ENCODE results near the gene EPB41L4B.

Gene EPB41L4B

DNA sequence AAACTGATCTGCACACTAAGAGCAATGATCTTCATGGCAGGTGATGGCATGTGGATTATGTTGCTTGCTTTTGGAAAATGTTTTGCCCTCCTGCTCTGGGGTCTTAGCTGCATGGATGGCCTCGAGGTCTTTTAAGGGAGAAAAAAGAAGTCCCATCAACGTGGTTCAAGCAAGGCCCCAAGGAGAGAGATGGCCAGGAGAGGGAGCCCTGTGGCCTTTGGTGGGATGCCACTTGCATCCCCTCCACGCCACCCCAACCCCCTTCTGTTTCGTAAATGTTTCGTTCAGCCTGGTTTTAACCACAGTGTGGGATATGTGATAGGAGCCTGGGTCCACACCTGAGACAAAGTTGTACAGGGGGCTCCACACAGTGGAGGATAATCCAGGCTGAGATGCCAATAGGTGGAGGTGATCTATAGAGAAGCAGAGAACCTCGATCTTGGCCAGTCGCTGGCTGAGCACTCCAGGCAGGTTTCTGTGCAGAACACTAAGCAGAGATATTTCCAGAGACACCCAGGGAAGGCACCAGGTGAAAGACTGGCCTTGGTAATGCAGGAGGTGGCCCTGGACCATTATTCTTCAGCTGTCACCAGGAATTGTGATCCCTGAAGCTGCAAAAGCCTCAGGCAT is 128.0 kb downstream of the EPB41L4B start:
- TF ChIP-seq, protein P1, sequence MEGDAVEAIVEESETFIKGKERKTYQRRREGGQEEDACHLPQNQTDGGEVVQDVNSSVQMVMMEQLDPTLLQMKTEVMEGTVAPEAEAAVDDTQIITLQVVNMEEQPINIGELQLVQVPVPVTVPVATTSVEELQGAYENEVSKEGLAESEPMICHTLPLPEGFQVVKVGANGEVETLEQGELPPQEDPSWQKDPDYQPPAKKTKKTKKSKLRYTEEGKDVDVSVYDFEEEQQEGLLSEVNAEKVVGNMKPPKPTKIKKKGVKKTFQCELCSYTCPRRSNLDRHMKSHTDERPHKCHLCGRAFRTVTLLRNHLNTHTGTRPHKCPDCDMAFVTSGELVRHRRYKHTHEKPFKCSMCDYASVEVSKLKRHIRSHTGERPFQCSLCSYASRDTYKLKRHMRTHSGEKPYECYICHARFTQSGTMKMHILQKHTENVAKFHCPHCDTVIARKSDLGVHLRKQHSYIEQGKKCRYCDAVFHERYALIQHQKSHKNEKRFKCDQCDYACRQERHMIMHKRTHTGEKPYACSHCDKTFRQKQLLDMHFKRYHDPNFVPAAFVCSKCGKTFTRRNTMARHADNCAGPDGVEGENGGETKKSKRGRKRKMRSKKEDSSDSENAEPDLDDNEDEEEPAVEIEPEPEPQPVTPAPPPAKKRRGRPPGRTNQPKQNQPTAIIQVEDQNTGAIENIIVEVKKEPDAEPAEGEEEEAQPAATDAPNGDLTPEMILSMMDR (conservative IDR thresholded peaks at IDR 0.05; ENCODE audit: low read depth, low read length), result peak; percentile 82
- no peak for DNase-seq (ENCODE audit: low read depth)
- no peak overlapping the region for H3K4me3 ChIP-seq (ENCODE audit: low read length)

DNA sequence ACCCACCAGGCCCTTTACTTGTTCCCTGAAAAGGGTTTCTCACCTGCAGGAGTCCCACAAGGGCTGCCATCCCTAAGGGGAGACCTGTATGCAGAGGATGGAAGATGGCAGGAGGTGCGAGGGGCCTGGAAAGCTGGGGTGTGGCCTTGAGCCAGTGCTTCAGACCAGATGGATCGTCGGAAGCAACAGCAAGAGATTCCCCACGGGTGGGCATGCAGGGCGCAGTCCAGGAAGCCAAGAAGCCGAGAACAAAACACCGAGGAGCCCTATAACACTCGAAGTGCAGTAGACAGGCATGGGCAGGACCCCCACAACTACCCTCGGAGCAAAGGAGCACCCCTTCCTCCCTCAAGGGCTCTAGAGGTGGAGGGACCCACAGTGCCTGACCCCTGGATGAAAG is 129.1 kb downstream of the EPB41L4B start:
- TF ChIP-seq, protein P1 (conservative IDR thresholded peaks at IDR 0.05; ENCODE audit: low read depth, low read length), result no peak
- no peak overlapping the region for H3K4me3 ChIP-seq (ENCODE audit: low read length)
- DNase-seq (ENCODE audit: low read depth), result no peak

DNA sequence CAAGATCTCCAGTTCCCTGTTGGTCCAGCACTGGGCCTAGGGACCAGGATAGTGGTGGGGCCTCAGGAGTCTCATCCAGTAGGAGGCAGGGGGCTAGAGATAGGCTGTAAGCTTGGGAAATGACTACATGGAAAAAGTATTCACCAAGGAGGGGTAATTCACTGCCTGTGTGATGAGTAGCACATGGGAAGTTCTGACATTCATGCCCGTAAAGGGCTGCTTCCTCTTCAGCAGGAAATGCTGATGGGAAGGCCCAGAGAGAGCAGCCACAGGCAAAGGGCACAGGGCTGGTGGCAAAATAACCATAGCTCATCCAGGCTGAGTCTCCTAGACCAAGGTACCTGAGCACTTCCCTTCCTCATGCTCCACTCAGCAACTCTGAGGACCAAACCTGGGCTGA is 130.7 kb downstream of the EPB41L4B start:
- H3K4me3 ChIP-seq (ENCODE audit: low read length), result no peak overlapping the region
- no peak for DNase-seq (ENCODE audit: low read depth)
- TF ChIP-seq, protein P1 (conservative IDR thresholded peaks at IDR 0.05; ENCODE audit: low read depth, low read length), result no peak

DNA sequence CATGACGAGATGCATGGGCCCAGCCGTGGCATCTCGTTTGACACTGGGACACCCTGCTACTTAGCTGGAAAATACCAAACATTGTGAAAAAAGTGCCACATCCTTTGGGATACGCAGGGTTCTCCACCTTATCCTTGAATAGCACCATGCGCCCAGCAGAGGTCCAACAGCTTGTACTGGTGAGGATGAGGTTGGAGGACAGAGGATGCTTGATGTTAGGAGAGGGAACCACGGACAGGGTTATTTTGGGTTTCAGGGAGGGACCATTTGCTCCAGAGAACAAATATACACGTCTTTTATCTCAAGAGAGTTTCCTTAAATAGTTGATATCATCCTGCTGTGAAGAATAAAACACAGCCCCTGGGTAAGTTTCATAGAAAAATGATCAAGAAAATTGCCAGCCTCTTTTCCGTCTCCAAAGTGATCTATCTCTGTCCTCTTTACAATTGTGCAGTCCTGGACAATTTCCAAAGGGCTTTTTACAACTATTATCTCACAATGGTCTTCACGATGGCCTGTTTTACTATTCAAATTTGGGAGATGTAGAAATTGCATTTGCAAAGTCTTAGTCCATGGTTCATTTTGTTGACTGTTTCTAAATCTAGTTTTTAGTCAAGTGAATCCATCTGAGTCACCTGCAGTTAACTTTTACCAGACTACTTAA is 133.9 kb downstream of the EPB41L4B start:
- TF ChIP-seq, protein P1 (conservative IDR thresholded peaks at IDR 0.05; ENCODE audit: low read depth, low read length), result no peak

DNA sequence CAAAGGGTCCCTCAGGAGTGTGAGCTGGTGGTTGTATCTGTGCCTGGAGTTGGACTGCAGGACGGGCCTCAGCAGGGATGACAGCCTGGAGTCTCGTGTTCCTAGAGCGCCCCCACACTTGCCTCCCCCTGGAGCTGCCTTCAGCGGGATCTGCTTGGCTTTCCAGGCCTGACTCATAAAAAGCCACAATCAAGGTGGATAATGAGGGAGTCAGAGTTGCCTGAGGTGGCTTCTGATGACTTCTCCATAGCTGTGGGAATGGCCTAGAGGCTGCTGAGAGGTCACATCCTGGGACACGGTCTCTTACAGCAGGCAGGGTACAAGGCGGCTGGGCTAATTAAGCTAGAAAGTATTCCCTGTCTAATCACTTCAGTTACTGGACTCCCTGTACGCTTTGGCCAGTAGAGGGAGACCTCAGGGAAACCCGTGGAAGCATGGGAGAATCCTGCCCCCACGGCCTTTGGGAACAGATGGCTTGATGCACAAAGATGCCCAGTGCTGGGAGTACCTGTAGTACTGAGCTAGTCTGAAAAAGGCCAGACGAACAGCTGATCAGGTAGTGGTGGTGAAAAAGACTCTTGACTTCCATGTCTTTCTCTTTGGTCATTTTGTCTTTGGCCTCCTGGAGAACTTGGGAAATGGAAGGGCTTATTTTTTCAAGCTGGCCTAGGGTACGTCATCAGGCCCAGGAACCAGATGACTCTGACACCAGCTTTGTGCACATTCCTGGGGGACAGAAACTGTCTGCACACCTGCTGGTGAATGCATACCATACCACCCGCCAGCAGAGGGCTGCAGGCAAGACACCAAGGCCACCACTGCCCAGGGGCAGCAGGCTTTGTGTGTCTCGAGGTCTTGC is 137.7 kb downstream of the EPB41L4B start:
- DNase-seq (ENCODE audit: low read depth), result no peak
- no peak overlapping the region for H3K4me3 ChIP-seq (ENCODE audit: low read length)
- TF ChIP-seq, protein P1 (conservative IDR thresholded peaks at IDR 0.05; ENCODE audit: low read depth, low read length), result peak; percentile 79

More for the DNA sequence above, 133.9 kb downstream of the EPB41L4B start:
- DNase-seq (ENCODE audit: low read depth), result no peak
- no peak overlapping the region for H3K4me3 ChIP-seq (ENCODE audit: low read length)

DNA sequence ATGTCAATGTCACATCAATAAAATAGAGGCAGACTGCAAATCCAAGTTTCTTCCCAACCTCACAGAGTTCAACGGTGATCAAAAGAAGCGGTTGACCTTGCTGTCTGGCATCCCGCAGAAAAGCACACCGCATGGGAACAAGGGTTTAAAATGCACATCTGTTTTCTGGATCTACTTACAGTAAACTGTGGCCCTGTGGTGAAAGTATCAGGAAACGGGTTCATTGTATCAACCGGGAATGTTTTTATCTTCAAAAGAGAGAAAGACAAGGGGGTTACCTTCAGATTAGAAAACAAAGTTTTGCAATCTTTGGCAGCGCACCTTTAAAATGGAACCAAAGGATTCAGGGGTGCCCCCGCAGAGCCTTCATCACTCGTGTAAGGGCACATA is 138.3 kb downstream of the EPB41L4B start:
- no peak for DNase-seq (ENCODE audit: low read depth)
- H3K4me3 ChIP-seq (ENCODE audit: low read length), result no peak overlapping the region
- TF ChIP-seq, protein P1 (conservative IDR thresholded peaks at IDR 0.05; ENCODE audit: low read depth, low read length), result no peak

All from retinal pigment epithelial cell (primary cell).